ENCODE results near the gene CLEC12A.

CLEC12A gene

GRCh38 chr12:9932270-9932669 lies 38.9 kb upstream of the CLEC12A start, which contains the start of gene CLEC2A:
TSS of gene CLEC2A (minus strand) at chr12:9932370. CDS start at chr12:9932329, 41 bp downstream.
- Histone ChIP-seq H3K36me3 (no peaks in the 10 kb centered on the region), H3K9me3 (no peaks in the 10 kb centered on the region), H3K4me1 (no peaks in the 10 kb centered on the region), H3K4me3 (ENCODE audit: low read depth, low read length) (no peak within 1 kb of the TSS), H3K27me3 (peaks cover 22% of the 10 kb centered on the region)
- TF ChIP-seq CTCF (IDR thresholded peaks at IDR 0.05; ENCODE audit: low read depth, low read length): no peak
- DNase-seq: no peak

- H3K4me1 ChIP-seq: no peaks in the 10 kb centered on the region
- no peak for TF ChIP-seq CTCF (IDR thresholded peaks at IDR 0.05; ENCODE audit: low read depth, low read length)
- peaks cover 22% of the 10 kb centered on the region for H3K27me3 ChIP-seq
- no peaks in the 10 kb centered on the region for H3K9me3 ChIP-seq
- H3K36me3 ChIP-seq: no peaks in the 10 kb centered on the region
- DNase-seq: no peak
- no peak overlapping the region for H3K4me3 ChIP-seq (ENCODE audit: low read depth, low read length)
These were observed 37.3 kb upstream of the CLEC12A start for GRCh38 chr12:9933958-9934357.

- Histone ChIP-seq H3K36me3 (no peaks in the 10 kb centered on the region), H3K27me3 (peaks cover 22% of the 10 kb centered on the region), H3K4me3 (ENCODE audit: low read depth, low read length) (no peak overlapping the region), H3K9me3 (no peaks in the 10 kb centered on the region), H3K4me1 (no peaks in the 10 kb centered on the region)
- TF ChIP-seq CTCF (IDR thresholded peaks at IDR 0.05; ENCODE audit: low read depth, low read length): no peak
- no peak for DNase-seq
These were observed 36.2 kb upstream of the CLEC12A start for GRCh38 chr12:9935026-9935425.

- Histone ChIP-seq H3K4me1 (no peaks in the 10 kb centered on the region), H3K4me3 (ENCODE audit: low read depth, low read length) (no peak overlapping the region), H3K9me3 (no peaks in the 10 kb centered on the region), H3K27me3 (peaks cover 13% of the 10 kb centered on the region), H3K36me3 (no peaks in the 10 kb centered on the region)
- no peak for DNase-seq
- no peak for TF ChIP-seq CTCF (IDR thresholded peaks at IDR 0.05; ENCODE audit: low read depth, low read length)
These were observed 34.6 kb upstream of the CLEC12A start for GRCh38 chr12:9936591-9936990.

GRCh38 chr12:9940375-9940774 lies 30.8 kb upstream of the CLEC12A start:
- Histone ChIP-seq H3K36me3 (no peaks in the 10 kb centered on the region), H3K4me3 (ENCODE audit: low read depth, low read length) (no peak overlapping the region), H3K27me3 (peaks cover 21% of the 10 kb centered on the region), H3K9me3 (no peaks in the 10 kb centered on the region), H3K4me1 (no peaks in the 10 kb centered on the region)
- no peak for DNase-seq
- peak; percentile 28 for TF ChIP-seq CTCF (IDR thresholded peaks at IDR 0.05; ENCODE audit: low read depth, low read length)

- Histone ChIP-seq H3K4me3 (ENCODE audit: low read depth, low read length) (no peak overlapping the region), H3K27me3 (peaks cover 12% of the 10 kb centered on the region), H3K4me1 (no peaks in the 10 kb centered on the region), H3K9me3 (no peaks in the 10 kb centered on the region), H3K36me3 (no peaks in the 10 kb centered on the region)
- no peak for TF ChIP-seq CTCF (IDR thresholded peaks at IDR 0.05; ENCODE audit: low read depth, low read length)
- DNase-seq: no peak
These were observed 29.4 kb upstream of the CLEC12A start for GRCh38 chr12:9941838-9942237.

Data from BE2C (cell line).